Measurements from ENCODE around the gene ZNF383. TPM values are rescaled to one million over a fixed set of nuclear protein-coding genes. Genes with fewer than 3 reads are reported as not detected.

Gene ZNF383
- total and polyA plus RNA-seq, 4 donors = 1.1 to 3.2 (median 2.4) TPM

- TF ChIP-seq RAD21 (IDR thresholded peaks at IDR 0.05) (no peak), RXRA (IDR thresholded peaks at IDR 0.05) (no peak), ZBTB33 (IDR thresholded peaks at IDR 0.05) (no peak), FOXA1 (IDR thresholded peaks at IDR 0.05) (no peak), HNF4G (IDR thresholded peaks at IDR 0.05) (no peak), TAF1 (conservative IDR thresholded peaks at IDR 0.05) (no peak)
Measured at GRCh38 chr19:37221136-37221535, 3.1 kb downstream of the ZNF383 start (continued).

DNA sequence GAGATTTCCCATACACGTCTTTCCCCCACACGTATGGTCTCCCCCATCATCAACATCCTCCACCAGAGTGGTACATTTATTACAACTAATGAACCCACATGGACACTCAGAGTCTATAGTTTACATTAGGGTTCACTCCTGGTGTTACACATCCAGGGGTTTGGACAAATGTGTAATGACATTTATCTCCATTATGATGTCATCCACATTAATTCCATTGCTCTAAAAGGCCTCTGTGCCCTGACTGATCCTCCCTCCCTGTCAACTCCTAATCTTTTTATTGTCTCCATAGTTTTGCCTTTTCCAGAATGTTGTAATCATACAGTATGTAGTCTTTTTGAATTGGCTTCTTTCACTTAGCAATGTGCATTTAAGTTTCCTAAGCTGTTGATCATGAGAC, 8.2 kb downstream of the ZNF383 start:
- TF ChIP-seq FOXA2 (IDR thresholded peaks at IDR 0.05) (no peak), JUND (IDR thresholded peaks at IDR 0.05) (no peak), YY1 (IDR thresholded peaks at IDR 0.05) (no peak), RAD21 (IDR thresholded peaks at IDR 0.05) (no peak), RXRA (IDR thresholded peaks at IDR 0.05) (no peak), HNF4A (conservative IDR thresholded peaks at IDR 0.05) (no peak), FOXA1 (IDR thresholded peaks at IDR 0.05) (no peak), EGR1 (IDR thresholded peaks at IDR 0.05; ENCODE audit: low read depth in 2 of 2) (no peak), REST (IDR thresholded peaks at IDR 0.05) (no peak), HNF4G (IDR thresholded peaks at IDR 0.05) (no peak)
- TF ChIP-seq, protein P1, sequence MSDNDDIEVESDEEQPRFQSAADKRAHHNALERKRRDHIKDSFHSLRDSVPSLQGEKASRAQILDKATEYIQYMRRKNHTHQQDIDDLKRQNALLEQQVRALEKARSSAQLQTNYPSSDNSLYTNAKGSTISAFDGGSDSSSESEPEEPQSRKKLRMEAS (IDR thresholded peaks at IDR 0.05) = no peak
- Histone ChIP-seq H3K4me1 (ENCODE audit: control insufficient read depth in 4 of 4, insufficient read depth in 4 of 4, low read length in 3 of 4) (no peaks in the 10 kb centered on the region), H3K9me3 (ENCODE audit: control insufficient read depth in 4 of 4, low read length in 3 of 4) (peaks cover 18 to 48% (median 26%) of the 10 kb centered on the region in 4 donors), H3K36me3 (ENCODE audit: control insufficient read depth in 4 of 4, insufficient read depth in 3 of 4, low read depth in 1 of 4, low read length in 3 of 4) (peaks cover 19 to 58% (median 57%) of the 10 kb centered on the region in 4 donors), H3K9ac (ENCODE audit: low read depth in 1 of 2, low read length in 2 of 2) (no peak overlapping the region), H3K4me3 (ENCODE audit: low read depth in 1 of 3, low read length in 3 of 3) (peak overlapping the region in 2 of 3 donors; percentile 1 to 28), H3K27me3 (ENCODE audit: control insufficient read depth in 4 of 4, insufficient read depth in 4 of 4, low read length in 3 of 4) (no peaks in the 10 kb centered on the region), H3K27ac (ENCODE audit: low read depth in 1 of 2, low read length in 2 of 2) (no peak overlapping the region)
- no peak for DNase-seq (ENCODE audit: low spot score)
- 97% methylated on average over 2 of the region's 2 CpGs for WGBS

- Histone ChIP-seq H3K36me3 (ENCODE audit: control insufficient read depth in 4 of 4, insufficient read depth in 3 of 4, low read depth in 1 of 4, low read length in 3 of 4) (peaks cover 16 to 71% (median 62%) of the 10 kb centered on the region in 4 donors), H3K9me3 (ENCODE audit: control insufficient read depth in 4 of 4, low read length in 3 of 4) (peaks cover 26 to 58% (median 27%) of the 10 kb centered on the region in 4 donors), H3K4me3 (ENCODE audit: low read depth in 1 of 3, low read length in 3 of 3) (peak overlapping the region in 2 of 3 donors; percentile 60 to 75), H3K27me3 (ENCODE audit: control insufficient read depth in 4 of 4, insufficient read depth in 4 of 4, low read length in 3 of 4) (no peaks in the 10 kb centered on the region), H3K4me1 (ENCODE audit: control insufficient read depth in 4 of 4, insufficient read depth in 4 of 4, low read length in 3 of 4) (no peaks in the 10 kb centered on the region), H3K27ac (ENCODE audit: low read depth in 1 of 2, low read length in 2 of 2) (no peak overlapping the region), H3K9ac (ENCODE audit: low read depth in 1 of 2, low read length in 2 of 2) (no peak overlapping the region)
- peak; percentile 47 for DNase-seq (ENCODE audit: low spot score)
- TF ChIP-seq RAD21 (IDR thresholded peaks at IDR 0.05) = peak in 1 of 2 donors; percentile 31
- no peak for TF ChIP-seq TAF1 (conservative IDR thresholded peaks at IDR 0.05)
- TF ChIP-seq GABPA (IDR thresholded peaks at IDR 0.05 in 1 of 2, conservative IDR thresholded peaks at IDR 0.05 in 1 of 2) = no peak
- TF ChIP-seq, protein P1 (IDR thresholded peaks at IDR 0.05) = no peak
- no peak for TF ChIP-seq JUND (IDR thresholded peaks at IDR 0.05)
- no peak for TF ChIP-seq NR2F2 (IDR thresholded peaks at IDR 0.05)
- TF ChIP-seq CTCF (IDR thresholded peaks at IDR 0.05; ENCODE audit: low read depth, low read length, missing input control) = peak; percentile 9
- 78% methylated on average over 12 of the region's 12 CpGs for WGBS
Measured at GRCh38 chr19:37227996-37228395, 10.0 kb downstream of the ZNF383 start.
